GM23248 (cell line): ENCODE measurements around the gene CD7.

Source experiments
- EZH2 ChIP-seq: fragments of 200-600 bp; sonication (generic); IDR thresholded peaks from 2 replicates; pipeline ENCODE4 v1.6.1; 2018; ENCODE audit warnings: antibody characterized with exemption, mild to moderate bottlenecking; ENCODE audit not compliant: insufficient read depth, poor library complexity, severe bottlenecking
- EZH2phosphoT487 ChIP-seq: fragments of 200-600 bp; sonication (generic); IDR thresholded peaks from 2 replicates; pipeline ENCODE4 v1.6.1; 2018; ENCODE audit warnings: antibody characterized with exemption, moderate library complexity, mild to moderate bottlenecking, low read depth; ENCODE audit not compliant: insufficient read depth

- TF ChIP-seq EZH2phosphoT487 (no peak), EZH2 (no peak)
Observed at GRCh38 chr17:82318169-82318498, 726 bp upstream of the CD7 start.
